T-helper 22 cell (primary cell): ENCODE measurements around the gene GLB1L3.

Experiments
- DNase-seq: peaks from one replicate; pipeline ENCODE4 v3.0.0-alpha.2; 2020; ENCODE audit warnings: low read depth

Gene GLB1L3

DNA sequence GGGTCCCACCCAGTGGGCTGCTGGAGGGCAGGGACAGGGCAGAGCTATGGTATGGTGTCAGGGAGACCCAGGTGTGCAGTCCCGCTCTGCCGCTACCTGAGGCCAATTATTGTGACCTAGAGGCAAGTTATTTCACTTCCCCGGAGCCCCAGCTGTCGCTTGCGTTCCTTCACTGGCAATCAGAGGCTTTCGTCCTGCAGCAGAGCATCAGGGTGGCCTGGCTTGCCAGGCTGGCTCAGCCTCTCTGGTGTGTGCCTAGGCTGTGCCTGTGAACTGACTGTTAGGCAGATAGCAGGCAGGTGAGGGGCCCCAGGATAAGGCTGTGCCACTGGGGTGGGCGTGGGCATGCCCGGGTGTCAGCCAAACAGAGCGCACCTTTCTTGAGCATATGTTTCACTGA is 87.0 kb downstream of the GLB1L3 start:
- DNase-seq, result no peak

DNA sequence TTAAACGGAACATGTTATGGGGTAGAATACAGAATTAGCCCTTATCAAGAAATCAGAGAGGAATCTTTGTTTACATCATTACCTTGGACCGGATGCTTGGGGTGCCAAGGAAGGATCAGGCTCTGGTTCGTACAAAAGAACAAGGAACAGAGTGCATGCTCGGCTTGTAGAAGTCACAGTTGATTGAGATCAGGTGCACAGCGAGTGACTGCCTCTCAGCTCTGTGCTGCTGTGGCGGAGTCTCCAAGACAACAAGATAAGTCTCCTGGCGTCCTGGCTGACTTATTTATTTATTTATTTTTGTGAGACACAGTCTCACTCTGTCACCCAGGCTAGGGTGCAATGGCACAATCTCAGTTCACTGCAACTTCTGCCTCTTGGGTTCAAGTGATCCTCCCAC is 87.4 kb downstream of the GLB1L3 start:
- DNase-seq, result no peak

DNA sequence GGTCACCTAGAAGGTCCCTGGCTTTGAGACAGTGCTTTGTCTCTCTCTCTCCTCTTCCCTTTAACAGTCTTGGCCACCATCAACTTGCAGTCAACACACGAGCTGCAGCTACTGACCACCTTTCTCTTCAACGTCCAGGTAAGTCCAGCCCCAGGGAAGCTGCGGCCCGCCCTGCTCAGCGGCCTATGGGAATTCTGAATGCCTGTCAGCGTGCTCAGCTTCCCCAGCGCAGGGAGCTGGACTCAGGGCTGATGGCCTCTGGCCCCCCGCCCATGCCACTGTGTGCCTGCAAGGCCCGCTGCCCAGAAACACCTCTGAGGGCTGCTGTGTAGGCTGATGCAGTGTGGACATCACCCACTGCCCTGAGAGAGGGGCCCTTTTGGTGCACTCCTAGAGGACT is 88.1 kb downstream of the GLB1L3 start:
- no peak for DNase-seq

DNA sequence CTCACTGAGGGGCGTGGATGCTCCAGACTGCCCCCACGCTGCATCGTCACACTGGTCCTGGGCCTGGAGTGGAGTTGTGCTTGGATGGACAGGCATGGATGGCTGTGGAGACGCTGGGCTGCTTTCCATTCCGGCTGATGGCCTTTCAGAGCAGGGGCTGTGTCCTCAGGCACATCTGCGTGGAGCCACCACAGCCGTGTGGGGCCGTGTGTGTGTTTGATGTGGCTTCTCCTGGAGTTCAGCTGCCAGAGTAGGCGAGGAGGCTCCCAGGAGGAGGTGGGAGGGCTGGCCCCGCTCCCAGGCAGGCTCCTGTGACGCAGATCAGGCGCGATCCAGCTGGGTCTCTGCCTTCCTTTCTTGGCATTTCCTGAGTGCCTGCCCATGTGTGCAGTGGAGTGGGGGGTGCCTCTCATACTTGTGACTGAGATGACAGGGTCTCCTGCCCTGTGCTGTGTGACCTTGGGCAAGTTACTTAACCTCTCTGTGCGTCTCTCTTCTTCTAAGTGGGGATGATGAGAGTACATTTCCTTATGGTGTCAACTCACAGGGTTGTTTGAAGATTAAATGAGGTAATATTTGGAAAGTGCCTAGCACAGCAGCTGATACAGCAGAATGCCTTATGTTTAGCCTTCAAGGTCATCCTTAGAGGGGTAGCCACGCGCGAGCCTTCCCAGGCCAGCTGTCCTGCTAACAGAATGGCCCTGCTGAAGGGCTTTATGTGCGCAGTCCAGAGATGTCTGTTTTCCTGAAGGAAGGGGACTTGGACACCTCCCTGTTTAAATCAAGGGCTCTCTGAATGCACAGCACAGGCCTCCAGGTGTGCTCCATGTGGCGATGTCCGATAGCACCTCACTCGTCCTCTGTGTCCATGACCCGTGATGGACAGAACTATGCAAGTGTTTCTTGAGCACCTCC is 89.1 kb downstream of the GLB1L3 start:
- DNase-seq, result no peak

DNA sequence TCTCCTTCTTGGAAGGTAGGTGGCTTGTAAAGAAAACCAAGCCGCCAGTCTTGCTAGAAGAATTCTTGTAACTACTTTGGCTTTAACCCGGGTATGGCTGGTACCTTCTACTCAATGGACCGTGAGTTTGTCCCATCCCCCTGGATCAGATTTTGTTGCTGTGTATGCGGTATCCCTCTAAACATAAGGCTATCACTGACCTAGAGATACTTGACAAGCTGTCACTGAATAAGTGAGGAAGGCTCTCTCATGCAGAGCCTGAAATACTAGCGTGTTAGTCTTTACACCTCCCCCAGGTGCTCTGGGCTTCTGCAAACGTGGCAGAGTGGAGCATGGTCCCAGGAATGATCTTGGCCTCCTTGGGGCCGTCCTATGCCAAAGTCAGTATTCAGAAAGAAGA is 90.1 kb downstream of the GLB1L3 start:
- DNase-seq, result no peak

DNA sequence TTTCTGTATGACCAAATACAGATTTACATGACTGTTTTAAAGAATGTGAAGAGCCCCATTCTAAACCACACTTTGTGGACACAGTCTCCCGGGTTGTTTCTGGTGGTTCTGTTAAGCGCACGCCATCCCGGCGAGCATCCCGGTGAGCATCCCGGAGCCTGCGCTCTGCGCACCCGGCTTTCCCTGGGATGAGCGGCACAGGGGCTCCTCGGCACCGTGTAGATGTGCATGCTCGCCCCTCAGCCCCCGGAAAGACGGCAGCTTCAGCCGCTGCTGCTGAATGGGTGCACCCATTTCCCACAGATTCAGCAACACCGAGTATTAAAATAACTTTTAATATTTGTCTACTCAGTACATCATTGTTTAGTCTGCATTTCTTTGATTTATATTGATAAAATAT is 91.6 kb downstream of the GLB1L3 start:
- DNase-seq, result no peak
